Activated CD8-positive, alpha-beta T cell treated with anti-CD3 and anti-CD28 coated beads for 36 hours (primary cell): ENCODE measurements around the gene SYNDIG1. TPM values are rescaled to one million over a fixed set of nuclear protein-coding genes. Genes with fewer than 3 reads are reported as not detected.

Experiments used
- ATAC-seq: fragments of 200-7000 bp; cut with Tn5 transposase; one replicate; pipeline ENCODE4 v1.10.0; 2021; ENCODE audit warnings: mild to moderate bottlenecking, moderate library complexity
- CTCF ChIA-PET: fragments of 350-600 bp; sonication (Branson Sonifier 250); formaldehyde crosslinking; loops from one replicate; lab custom pipeline; 2021; ENCODE audit warnings: antibody characterized with exemption; lab: Charles Lee
- POLR2A ChIA-PET: fragments of 350-600 bp; sonication (Branson Sonifier 250); formaldehyde crosslinking; loops from one replicate; lab custom pipeline; 2021; ENCODE audit warnings: antibody characterized with exemption; lab: Charles Lee
- DNase-seq: peaks from one replicate; pipeline ENCODE4 v3.0.0-alpha.2; 2020
- H3K27ac Mint-ChIP-seq: one replicate; pipeline ENCODE4 v1.8.0; 2021; ENCODE audit warnings: mild to moderate bottlenecking, mixed read lengths
- H3K27me3 Mint-ChIP-seq: one replicate; pipeline ENCODE4 v1.8.0; 2021; ENCODE audit warnings: mixed read lengths
- H3K36me3 Mint-ChIP-seq: one replicate; pipeline ENCODE4 v1.8.0; 2021; ENCODE audit warnings: low read depth, mixed read lengths
- H3K4me1 Mint-ChIP-seq: one replicate; pipeline ENCODE4 v1.8.0; 2021; ENCODE audit warnings: low read depth, mixed read lengths
- H3K4me3 Mint-ChIP-seq: one replicate; pipeline ENCODE4 v1.8.0; 2021; ENCODE audit warnings: mild to moderate bottlenecking, moderate library complexity, mixed read lengths
- H3K9me3 Mint-ChIP-seq: one replicate; pipeline ENCODE4 v1.8.0; 2021; ENCODE audit warnings: mixed read lengths
- intact Hi-C: fragments of 100-400 bp; cut with micrococcal nuclease; formaldehyde crosslinking; loops from one replicate; pipeline ENCODE4 v1.10.0; 2022
- total RNA-seq, 2 experiments: library from RNA; stranded (reverse); gene quantifications; one replicate each; pipeline ENCODE4 v1.2.3, GENCODE V29; 2021
- TF ChIP-seq, protein P1 (sequence below): fragments of 200-600 bp; IDR thresholded peaks from one replicate; pipeline ENCODE4 v1.8.0; 2022; ENCODE audit warnings: antibody characterized with exemption, mild to moderate bottlenecking

SYNDIG1 gene
- total RNA-seq, 2 experiments from 2014 or later = not detected

DNA sequence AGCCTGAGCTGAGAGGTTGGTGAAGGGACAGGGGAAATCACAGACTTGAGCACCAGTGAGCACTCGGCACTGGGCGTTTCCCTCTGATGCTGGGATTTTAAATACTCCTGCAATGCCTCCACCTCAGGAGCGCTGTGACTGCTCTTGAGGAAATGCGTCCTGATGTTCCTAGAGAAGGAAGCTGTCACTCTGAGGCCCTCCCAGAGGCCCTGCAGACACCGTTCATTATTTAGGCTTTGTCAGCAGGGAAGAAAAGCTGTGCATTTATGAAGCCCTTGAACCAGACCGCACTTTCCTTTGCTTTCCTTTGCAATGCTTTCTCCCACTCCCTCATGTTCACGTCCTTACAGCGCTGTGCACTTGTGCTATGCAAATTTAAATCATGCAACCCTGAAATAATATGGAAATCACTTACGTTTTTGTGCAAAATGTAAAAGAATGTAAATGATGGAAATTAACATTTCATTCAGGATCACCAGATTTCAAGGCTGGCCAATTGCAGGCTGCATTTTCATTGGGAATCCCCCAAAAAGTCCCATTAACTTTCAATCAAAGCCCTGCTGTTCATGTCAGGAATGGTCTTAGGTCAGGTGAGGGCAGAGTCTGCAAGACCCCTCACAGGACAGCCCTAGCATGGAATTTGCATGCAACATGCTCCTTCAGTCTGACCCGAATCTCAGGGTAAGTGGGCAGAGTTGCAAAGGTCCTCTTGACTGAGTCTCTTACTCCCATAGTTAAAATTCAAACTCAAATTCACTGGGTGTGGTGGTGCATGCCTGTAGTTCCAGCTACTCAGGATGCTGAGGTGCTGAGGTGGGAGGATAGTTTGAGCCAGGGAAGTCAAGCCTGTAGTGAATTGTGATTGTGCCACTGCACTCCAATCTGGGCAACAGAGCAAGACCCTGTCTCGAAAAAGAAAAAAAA is 45.8 kb upstream of the SYNDIG1 start:
- peaks cover 1% of the 10 kb centered on the region for H3K27me3 Mint-ChIP-seq
- intact Hi-C loops = loop anchor here (10.0 kb wide), 1 partner anchor 59 kb away; no protein-coding TSS in a partner anchor

DNA sequence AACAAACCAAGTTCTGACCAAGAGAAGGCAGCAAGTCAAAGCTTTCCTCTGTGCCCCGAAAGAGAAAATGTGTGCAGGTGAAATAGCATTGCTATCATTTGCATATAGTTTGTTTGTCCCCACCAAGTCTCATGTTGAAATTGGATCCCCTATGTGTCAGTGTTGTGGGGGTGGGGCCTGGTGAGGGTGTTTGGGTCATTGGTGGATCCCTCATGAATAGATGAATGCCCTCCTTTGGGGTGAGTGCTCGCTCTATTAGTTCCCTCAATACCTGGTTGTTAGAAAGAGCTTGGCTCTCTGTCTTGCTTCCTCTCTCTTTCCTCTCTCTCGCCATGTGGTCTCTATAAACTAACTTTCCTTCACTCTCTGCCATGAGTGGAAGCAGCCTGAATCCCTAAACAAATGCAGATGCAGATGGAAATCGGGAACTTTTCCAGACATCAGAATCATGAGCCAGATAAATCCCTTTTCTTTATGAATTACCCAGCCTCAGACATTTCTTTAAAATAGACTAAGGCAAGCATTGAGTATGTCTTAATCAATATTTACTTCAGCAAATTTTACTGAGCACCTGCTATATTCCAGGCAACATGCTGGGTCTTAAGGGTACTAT is 43.8 kb upstream of the SYNDIG1 start:
- intact Hi-C loops = loop anchor here (10.0 kb wide), 1 partner anchor 61 kb away; no protein-coding TSS in a partner anchor
- TF ChIP-seq, protein P1, sequence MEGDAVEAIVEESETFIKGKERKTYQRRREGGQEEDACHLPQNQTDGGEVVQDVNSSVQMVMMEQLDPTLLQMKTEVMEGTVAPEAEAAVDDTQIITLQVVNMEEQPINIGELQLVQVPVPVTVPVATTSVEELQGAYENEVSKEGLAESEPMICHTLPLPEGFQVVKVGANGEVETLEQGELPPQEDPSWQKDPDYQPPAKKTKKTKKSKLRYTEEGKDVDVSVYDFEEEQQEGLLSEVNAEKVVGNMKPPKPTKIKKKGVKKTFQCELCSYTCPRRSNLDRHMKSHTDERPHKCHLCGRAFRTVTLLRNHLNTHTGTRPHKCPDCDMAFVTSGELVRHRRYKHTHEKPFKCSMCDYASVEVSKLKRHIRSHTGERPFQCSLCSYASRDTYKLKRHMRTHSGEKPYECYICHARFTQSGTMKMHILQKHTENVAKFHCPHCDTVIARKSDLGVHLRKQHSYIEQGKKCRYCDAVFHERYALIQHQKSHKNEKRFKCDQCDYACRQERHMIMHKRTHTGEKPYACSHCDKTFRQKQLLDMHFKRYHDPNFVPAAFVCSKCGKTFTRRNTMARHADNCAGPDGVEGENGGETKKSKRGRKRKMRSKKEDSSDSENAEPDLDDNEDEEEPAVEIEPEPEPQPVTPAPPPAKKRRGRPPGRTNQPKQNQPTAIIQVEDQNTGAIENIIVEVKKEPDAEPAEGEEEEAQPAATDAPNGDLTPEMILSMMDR = no peak
- no peak overlapping the region for H3K4me3 Mint-ChIP-seq
- no peak for ATAC-seq
- H3K4me1 Mint-ChIP-seq = no peaks in the 10 kb centered on the region
- POLR2A ChIA-PET = no interaction called here
- H3K36me3 Mint-ChIP-seq = no peaks in the 10 kb centered on the region
- H3K27me3 Mint-ChIP-seq = peaks cover 1% of the 10 kb centered on the region
- no peak for DNase-seq
- H3K27ac Mint-ChIP-seq = no peak overlapping the region
- CTCF ChIA-PET = no interaction called here
- no peaks in the 10 kb centered on the region for H3K9me3 Mint-ChIP-seq

More for the DNA sequence above, 45.8 kb upstream of the SYNDIG1 start:
- H3K36me3 Mint-ChIP-seq = no peaks in the 10 kb centered on the region
- ATAC-seq (no peak), DNase-seq (no peak)
- H3K9me3 Mint-ChIP-seq = no peaks in the 10 kb centered on the region
- TF ChIP-seq, protein P1 = no peak
- H3K27ac Mint-ChIP-seq = no peak overlapping the region
- no peaks in the 10 kb centered on the region for H3K4me1 Mint-ChIP-seq
- no peak overlapping the region for H3K4me3 Mint-ChIP-seq
- ChIA-PET CTCF (no interaction called here), POLR2A (no interaction called here)

DNA sequence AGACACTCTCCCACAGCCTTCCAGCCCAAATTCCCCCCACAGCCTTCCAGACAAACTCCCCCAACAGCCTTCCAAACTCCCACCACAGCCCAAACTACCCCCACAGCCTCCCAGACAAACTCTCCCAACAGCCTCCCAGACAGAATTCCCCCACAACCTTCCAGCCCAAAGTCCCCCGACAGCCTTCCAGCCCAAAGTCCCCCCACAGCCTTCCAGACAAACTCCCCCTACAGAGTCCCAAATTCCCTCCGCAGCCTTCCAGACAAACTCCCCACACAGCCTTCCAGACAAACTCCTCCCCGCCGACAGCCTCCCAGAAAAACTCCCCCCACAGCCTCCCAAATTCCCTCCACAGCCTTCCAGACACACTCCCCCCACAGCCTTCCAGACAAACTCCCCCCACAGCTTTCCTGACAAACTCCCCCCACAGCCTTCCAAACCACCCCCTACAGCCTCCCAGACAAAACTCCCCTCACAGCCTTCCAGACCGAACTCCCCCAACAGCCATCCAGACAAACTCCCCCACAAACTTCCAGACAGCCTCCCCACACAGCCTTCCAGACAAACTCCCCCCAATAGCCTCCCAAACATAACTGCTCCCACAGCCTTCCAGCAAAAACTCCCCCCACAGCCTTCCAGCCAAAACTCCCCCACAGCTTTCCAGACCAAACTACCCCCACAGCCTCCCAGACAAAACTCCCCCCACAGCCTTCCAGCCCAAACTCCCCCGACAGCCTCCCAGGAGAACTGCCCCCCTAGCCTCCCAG is 38.0 kb upstream of the SYNDIG1 start:
- Mint-ChIP-seq H3K4me3 (no peak overlapping the region), H3K27ac (no peak overlapping the region), H3K4me1 (no peaks in the 10 kb centered on the region), H3K27me3 (no peaks in the 10 kb centered on the region), H3K36me3 (no peaks in the 10 kb centered on the region), H3K9me3 (no peaks in the 10 kb centered on the region)
- TF ChIP-seq, protein P1 = no peak
- intact Hi-C loops = no loop called here
- DNase-seq (no peak), ATAC-seq (no peak)
- ChIA-PET CTCF (interaction anchor here (0.6 kb wide), 1 partner anchor 359 kb away, joined by 4 read pairs; no protein-coding TSS in a partner anchor), POLR2A (no interaction called here)

DNA sequence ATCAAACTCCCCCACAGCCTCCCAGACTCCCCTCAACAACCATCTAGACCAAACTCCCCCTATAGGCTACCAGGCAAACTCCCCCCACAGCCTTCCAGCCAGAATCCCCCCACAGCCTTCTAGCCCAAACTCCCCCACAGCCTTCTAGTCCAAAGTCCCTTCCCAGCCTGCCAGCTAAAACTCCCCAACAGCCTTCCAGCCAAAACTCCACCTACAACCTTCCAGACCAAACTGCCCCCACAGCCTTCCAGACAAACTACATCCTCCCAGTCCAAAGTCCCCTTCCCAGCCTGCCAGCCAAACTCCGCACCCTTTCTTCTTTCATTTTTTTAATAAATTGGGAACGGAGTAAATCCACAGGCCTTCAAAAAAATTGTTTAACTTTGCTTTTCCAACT is 37.4 kb upstream of the SYNDIG1 start:
- Mint-ChIP-seq H3K27me3 (no peaks in the 10 kb centered on the region), H3K27ac (no peak overlapping the region), H3K9me3 (no peaks in the 10 kb centered on the region), H3K4me3 (no peak overlapping the region), H3K36me3 (no peaks in the 10 kb centered on the region), H3K4me1 (no peaks in the 10 kb centered on the region)
- intact Hi-C loops = no loop called here
- ATAC-seq (no peak), DNase-seq (no peak)
- ChIA-PET CTCF (interaction anchor here (0.6 kb wide), 1 partner anchor 358 kb away, joined by 4 read pairs; no protein-coding TSS in a partner anchor), POLR2A (interaction anchor here (0.6 kb wide), 1 partner anchor 1528 kb away, joined by 4 read pairs; no protein-coding TSS in a partner anchor)
- TF ChIP-seq, protein P1 = no peak
